OCI-LY7 (cell line): Measurements from ENCODE around the gene DNAI2. TPM values are rescaled to one million over a fixed set of nuclear protein-coding genes. Genes with fewer than 3 reads are reported as not detected.

ENCODE experiments used
- BruUV-seq: library from RNA; stranded (reverse); fragments of 400-500 nt; replicated peaks from 2 replicates; lab custom pipeline; 2021; lab: Mats Ljungman, UMichigan
- CTCF ChIA-PET: fragments of 300-600 bp; sonication (Branson Sonifier 250); formaldehyde crosslinking; loops from one replicate; lab custom pipeline; 2022; ENCODE audit warnings: antibody characterized with exemption; ENCODE audit not compliant: unreplicated experiment; lab: Charles Lee
- POLR2A ChIA-PET: fragments of 300-600 bp; sonication (Branson Sonifier 250); formaldehyde crosslinking; loops from one replicate; lab custom pipeline; 2022; ENCODE audit warnings: antibody characterized with exemption; lab: Charles Lee
- DNase-seq: peaks from one replicate; pipeline ENCODE4 v3.0.0-alpha.2; 2015; ENCODE audit warnings: low spot score
- H2AFZ ChIP-seq: fragments of 200-600 bp; sonication (generic), shearing (Covaris generic); 2 replicates; pipeline ENCODE4 v1.6.1; 2014; ENCODE audit warnings: mild to moderate bottlenecking, antibody characterized with exemption, low read length, moderate library complexity
- H3K27ac ChIP-seq: fragments of 200-600 bp; sonication (generic); 2 replicates; pipeline ENCODE4 v1.5.1; 2014; ENCODE audit warnings: mixed run types, low read depth, mild to moderate bottlenecking, moderate library complexity, low read length, inconsistent platforms; ENCODE audit not compliant: poor library complexity, severe bottlenecking
- H3K36me3 ChIP-seq: fragments of 200-600 bp; sonication (generic); 2 replicates; pipeline ENCODE4 v1.6.1; 2014; ENCODE audit warnings: mild to moderate bottlenecking, antibody characterized with exemption, low read length, moderate library complexity, mixed read lengths; ENCODE audit not compliant: insufficient read depth
- H3K4me1 ChIP-seq: fragments of 200-600 bp; sonication (generic); 2 replicates; pipeline ENCODE4 v1.5.1; 2014; ENCODE audit warnings: mild to moderate bottlenecking, low read length; ENCODE audit not compliant: insufficient read depth, poor library complexity, severe bottlenecking
- H3K4me2 ChIP-seq: fragments of 200-600 bp; sonication (generic); 2 replicates; pipeline ENCODE4 v1.6.1; 2014; ENCODE audit warnings: mild to moderate bottlenecking, low read length
- H3K4me3 ChIP-seq: fragments of 200-600 bp; sonication (generic); 2 replicates; pipeline ENCODE4 v1.5.1; 2014; ENCODE audit warnings: mild to moderate bottlenecking, low read depth, low read length; ENCODE audit not compliant: poor library complexity, severe bottlenecking
- H3K79me2 ChIP-seq: fragments of 200-600 bp; sonication (generic); 2 replicates; pipeline ENCODE4 v1.6.1; 2016; ENCODE audit warnings: low read depth, mild to moderate bottlenecking, low read length, moderate library complexity, mixed read lengths; ENCODE audit not compliant: insufficient read depth
- H3K9me2 ChIP-seq: fragments of 200-600 bp; sonication (generic); 2 replicates; pipeline ENCODE4 v1.6.1; 2016; ENCODE audit warnings: mild to moderate bottlenecking, low read length, mixed read lengths; ENCODE audit not compliant: insufficient read depth
- H3K9me3 ChIP-seq: fragments of 200-600 bp; sonication (generic); 2 replicates; pipeline ENCODE4 v1.6.1; 2014; ENCODE audit warnings: mild to moderate bottlenecking, mixed run types, low read length, mixed read lengths
- H4K20me1 ChIP-seq: fragments of 200-600 bp; sonication (generic); 2 replicates; pipeline ENCODE4 v1.6.1; 2014; ENCODE audit warnings: mild to moderate bottlenecking, antibody characterized with exemption, low read length, moderate library complexity, mixed read lengths; ENCODE audit not compliant: insufficient read depth
- EZH2phosphoT487 ChIP-seq: fragments of 200-600 bp; sonication (generic); IDR thresholded peaks from 2 replicates; pipeline ENCODE4 v1.6.1; 2018; ENCODE audit warnings: low read depth, borderline replicate concordance, mild to moderate bottlenecking, mixed run types, antibody characterized with exemption, low read length, moderate library complexity, mixed read lengths
- intact Hi-C: fragments of 100-400 bp; cut with micrococcal nuclease; formaldehyde crosslinking; loops from one replicate; pipeline ENCODE4 v1.10.0; 2022; ENCODE audit not compliant: unreplicated experiment
- total RNA-seq, 2 experiments: library from RNA; depleted of rRNA in 1 of 2; stranded (reverse); fragments of >200 nt in 1 of 2; shearing (Covaris generic) in 1 of 2; gene quantifications; 2 replicates each; pipeline ENCODE4 v1.2.3, GENCODE V29; 2014 to 2022
- TF ChIP-seq, protein P1 (sequence below): fragments of 200-600 bp; sonication (generic); conservative IDR thresholded peaks from 2 replicates; pipeline ENCODE4 v1.5.1; 2014; ENCODE audit warnings: mild to moderate bottlenecking, antibody characterized with exemption, low read length, moderate library complexity, mixed read lengths

The DNAI2 gene
- total RNA-seq, 2 experiments from 2014 or later, result not detected

DNA sequence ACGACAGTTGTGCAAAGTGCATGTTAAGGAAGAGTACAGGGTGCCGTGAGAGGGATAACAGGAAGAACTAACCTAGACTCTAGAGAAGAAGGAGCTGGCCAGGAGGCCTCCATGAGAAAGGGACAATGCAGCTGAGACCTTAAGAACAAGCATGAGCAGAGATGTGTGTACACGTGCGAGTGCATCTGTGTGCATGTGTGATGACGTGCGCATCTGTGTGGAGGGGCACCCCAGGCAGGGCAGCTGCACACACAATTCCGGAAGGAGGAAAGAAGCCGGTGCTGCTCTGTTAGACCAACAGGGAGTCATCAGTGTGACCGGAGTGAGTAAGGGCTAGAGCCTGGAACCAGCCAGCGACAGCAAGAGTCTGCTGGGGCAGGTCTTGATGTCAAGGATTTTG lies 44.4 kb downstream of the DNAI2 start:
- Histone ChIP-seq H3K36me3 (no peaks in the 10 kb centered on the region), H3K4me3 (no peak overlapping the region), H3K27ac (no peak overlapping the region), H2AFZ (no peak overlapping the region), H3K79me2 (no peaks in the 10 kb centered on the region), H3K9me3 (no peaks in the 10 kb centered on the region), H3K4me2 (no peak overlapping the region), H3K4me1 (no peaks in the 10 kb centered on the region), H3K9me2 (no peaks in the 10 kb centered on the region), H4K20me1 (no peaks in the 10 kb centered on the region)
- no TSS peak for BruUV-seq
- TF ChIP-seq, protein P1, sequence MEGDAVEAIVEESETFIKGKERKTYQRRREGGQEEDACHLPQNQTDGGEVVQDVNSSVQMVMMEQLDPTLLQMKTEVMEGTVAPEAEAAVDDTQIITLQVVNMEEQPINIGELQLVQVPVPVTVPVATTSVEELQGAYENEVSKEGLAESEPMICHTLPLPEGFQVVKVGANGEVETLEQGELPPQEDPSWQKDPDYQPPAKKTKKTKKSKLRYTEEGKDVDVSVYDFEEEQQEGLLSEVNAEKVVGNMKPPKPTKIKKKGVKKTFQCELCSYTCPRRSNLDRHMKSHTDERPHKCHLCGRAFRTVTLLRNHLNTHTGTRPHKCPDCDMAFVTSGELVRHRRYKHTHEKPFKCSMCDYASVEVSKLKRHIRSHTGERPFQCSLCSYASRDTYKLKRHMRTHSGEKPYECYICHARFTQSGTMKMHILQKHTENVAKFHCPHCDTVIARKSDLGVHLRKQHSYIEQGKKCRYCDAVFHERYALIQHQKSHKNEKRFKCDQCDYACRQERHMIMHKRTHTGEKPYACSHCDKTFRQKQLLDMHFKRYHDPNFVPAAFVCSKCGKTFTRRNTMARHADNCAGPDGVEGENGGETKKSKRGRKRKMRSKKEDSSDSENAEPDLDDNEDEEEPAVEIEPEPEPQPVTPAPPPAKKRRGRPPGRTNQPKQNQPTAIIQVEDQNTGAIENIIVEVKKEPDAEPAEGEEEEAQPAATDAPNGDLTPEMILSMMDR, result no peak
- no peak for TF ChIP-seq EZH2phosphoT487
- intact Hi-C loops, result no loop called here
- ChIA-PET CTCF (no interaction called here), POLR2A (no interaction called here)
- no peak for DNase-seq

DNA sequence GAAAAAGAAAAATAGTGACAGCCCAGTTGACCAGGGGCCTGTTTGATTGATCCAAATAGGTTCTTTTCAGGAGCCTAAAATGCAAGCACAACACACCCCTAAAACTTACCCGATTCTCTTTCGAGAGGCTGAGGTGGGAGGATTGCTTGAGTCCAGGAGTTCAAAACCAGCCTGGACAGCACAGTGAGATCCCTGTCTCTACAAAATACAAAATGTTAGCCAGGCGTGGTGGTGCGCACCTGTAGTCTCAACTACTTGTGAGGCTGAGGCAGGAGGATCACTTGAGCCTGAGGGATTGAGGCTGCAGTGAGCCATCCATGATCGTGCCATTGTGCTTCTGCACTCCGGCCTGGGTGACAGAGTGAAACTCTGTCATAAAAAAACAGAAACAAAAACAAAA lies 50.5 kb downstream of the DNAI2 start:
- CTCF ChIA-PET, result no interaction called here
- TF ChIP-seq, protein P1, result no peak
- no peak for TF ChIP-seq EZH2phosphoT487
- no peaks in the 10 kb centered on the region for H3K9me2 ChIP-seq
- H3K4me2 ChIP-seq, result no peak overlapping the region
- intact Hi-C loops, result no loop called here
- H3K27ac ChIP-seq, result no peak overlapping the region
- H2AFZ ChIP-seq, result no peak overlapping the region
- H3K79me2 ChIP-seq, result no peaks in the 10 kb centered on the region
- H3K4me1 ChIP-seq, result no peaks in the 10 kb centered on the region
- H3K9me3 ChIP-seq, result no peaks in the 10 kb centered on the region
- H3K4me3 ChIP-seq, result no peak overlapping the region
- POLR2A ChIA-PET, result no interaction called here
- BruUV-seq, result no TSS peak
- no peaks in the 10 kb centered on the region for H4K20me1 ChIP-seq
- no peaks in the 10 kb centered on the region for H3K36me3 ChIP-seq
- DNase-seq, result no peak

DNA sequence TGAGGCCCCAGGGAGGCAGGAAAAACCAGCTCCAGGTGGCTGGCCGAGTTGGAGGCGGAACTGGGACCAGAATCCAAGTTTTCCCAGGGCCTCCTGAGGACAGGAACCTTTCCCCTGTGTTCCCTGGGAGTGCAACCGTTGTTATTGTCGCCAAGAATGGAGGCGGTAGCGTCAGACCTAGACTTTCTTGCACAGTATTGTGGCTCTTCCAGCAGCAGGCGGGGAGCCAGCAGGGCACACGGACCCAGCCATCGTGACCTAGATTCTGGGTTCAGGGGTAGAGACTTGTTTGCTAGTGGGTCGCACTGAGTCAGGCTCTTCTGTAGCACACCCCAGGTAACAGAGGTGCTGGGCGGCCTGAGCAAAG lies 51.3 kb downstream of the DNAI2 start:
- Histone ChIP-seq H3K79me2 (no peaks in the 10 kb centered on the region), H3K9me3 (no peaks in the 10 kb centered on the region), H3K4me1 (no peaks in the 10 kb centered on the region), H4K20me1 (no peaks in the 10 kb centered on the region), H3K4me3 (no peak overlapping the region), H3K27ac (no peak overlapping the region), H3K36me3 (no peaks in the 10 kb centered on the region), H3K9me2 (no peaks in the 10 kb centered on the region), H2AFZ (no peak overlapping the region), H3K4me2 (no peak overlapping the region)
- no peak for TF ChIP-seq EZH2phosphoT487
- TF ChIP-seq, protein P1, result no peak
- ChIA-PET POLR2A (no interaction called here), CTCF (no interaction called here)
- no TSS peak for BruUV-seq
- no peak for DNase-seq
- intact Hi-C loops, result no loop called here
